ENCODE measurements around the gene COL19A1. TPM values are rescaled to one million over a fixed set of nuclear protein-coding genes. Genes with fewer than 3 reads are reported as not detected.

COL19A1 gene
- total and polyA plus RNA-seq, 2 experiments from 2014 or later, result not detected

- TF ChIP-seq, protein P1, sequence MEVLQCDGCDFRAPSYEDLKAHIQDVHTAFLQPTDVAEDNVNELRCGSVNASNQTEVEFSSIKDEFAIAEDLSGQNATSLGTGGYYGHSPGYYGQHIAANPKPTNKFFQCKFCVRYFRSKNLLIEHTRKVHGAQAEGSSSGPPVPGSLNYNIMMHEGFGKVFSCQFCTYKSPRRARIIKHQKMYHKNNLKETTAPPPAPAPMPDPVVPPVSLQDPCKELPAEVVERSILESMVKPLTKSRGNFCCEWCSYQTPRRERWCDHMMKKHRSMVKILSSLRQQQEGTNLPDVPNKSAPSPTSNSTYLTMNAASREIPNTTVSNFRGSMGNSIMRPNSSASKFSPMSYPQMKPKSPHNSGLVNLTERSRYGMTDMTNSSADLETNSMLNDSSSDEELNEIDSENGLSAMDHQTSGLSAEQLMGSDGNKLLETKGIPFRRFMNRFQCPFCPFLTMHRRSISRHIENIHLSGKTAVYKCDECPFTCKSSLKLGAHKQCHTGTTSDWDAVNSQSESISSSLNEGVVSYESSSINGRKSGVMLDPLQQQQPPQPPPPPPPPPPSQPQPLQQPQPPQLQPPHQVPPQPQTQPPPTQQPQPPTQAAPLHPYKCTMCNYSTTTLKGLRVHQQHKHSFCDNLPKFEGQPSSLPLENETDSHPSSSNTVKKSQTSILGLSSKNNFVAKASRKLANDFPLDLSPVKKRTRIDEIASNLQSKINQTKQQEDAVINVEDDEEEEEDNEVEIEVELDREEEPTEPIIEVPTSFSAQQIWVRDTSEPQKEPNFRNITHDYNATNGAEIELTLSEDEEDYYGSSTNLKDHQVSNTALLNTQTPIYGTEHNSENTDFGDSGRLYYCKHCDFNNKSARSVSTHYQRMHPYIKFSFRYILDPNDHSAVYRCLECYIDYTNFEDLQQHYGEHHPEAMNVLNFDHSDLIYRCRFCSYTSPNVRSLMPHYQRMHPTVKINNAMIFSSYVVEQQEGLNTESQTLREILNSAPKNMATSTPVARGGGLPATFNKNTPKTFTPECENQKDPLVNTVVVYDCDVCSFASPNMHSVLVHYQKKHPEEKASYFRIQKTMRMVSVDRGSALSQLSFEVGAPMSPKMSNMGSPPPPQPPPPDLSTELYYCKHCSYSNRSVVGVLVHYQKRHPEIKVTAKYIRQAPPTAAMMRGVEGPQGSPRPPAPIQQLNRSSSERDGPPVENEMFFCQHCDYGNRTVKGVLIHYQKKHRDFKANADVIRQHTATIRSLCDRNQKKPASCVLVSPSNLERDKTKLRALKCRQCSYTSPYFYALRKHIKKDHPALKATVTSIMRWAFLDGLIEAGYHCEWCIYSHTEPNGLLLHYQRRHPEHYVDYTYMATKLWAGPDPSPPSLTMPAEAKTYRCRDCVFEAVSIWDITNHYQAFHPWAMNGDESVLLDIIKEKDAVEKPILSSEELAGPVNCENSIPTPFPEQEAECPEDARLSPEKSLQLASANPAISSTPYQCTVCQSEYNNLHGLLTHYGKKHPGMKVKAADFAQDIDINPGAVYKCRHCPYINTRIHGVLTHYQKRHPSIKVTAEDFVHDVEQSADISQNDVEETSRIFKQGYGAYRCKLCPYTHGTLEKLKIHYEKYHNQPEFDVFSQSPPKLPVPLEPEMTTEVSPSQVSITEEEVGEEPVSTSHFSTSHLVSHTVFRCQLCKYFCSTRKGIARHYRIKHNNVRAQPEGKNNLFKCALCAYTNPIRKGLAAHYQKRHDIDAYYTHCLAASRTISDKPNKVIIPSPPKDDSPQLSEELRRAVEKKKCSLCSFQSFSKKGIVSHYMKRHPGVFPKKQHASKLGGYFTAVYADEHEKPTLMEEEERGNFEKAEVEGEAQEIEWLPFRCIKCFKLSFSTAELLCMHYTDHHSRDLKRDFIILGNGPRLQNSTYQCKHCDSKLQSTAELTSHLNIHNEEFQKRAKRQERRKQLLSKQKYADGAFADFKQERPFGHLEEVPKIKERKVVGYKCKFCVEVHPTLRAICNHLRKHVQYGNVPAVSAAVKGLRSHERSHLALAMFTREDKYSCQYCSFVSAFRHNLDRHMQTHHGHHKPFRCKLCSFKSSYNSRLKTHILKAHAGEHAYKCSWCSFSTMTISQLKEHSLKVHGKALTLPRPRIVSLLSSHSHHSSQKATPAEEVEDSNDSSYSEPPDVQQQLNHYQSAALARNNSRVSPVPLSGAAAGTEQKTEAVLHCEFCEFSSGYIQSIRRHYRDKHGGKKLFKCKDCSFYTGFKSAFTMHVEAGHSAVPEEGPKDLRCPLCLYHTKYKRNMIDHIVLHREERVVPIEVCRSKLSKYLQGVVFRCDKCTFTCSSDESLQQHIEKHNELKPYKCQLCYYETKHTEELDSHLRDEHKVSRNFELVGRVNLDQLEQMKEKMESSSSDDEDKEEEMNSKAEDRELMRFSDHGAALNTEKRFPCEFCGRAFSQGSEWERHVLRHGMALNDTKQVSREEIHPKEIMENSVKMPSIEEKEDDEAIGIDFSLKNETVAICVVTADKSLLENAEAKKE (CRISPR knock-in tag; IDR thresholded peaks at IDR 0.05), result no peak
- TF ChIP-seq CREB1 (CRISPR knock-in tag; IDR thresholded peaks at IDR 0.05; ENCODE audit: low read depth) (no peak), EZH2phosphoT487 (IDR thresholded peaks at IDR 0.05; ENCODE audit: unreplicated experiment) (no peak), ETS1 (IDR thresholded peaks at IDR 0.05) (no peak), ZNF114 (CRISPR knock-in tag; IDR thresholded peaks at IDR 0.05) (no peak), POLR2AphosphoS5 (IDR thresholded peaks at IDR 0.05; ENCODE audit: low read depth) (no peak), EZH2 (IDR thresholded peaks at IDR 0.05; ENCODE audit: low read depth, unreplicated experiment) (no peak), STAT1 (IDR thresholded peaks at IDR 0.05; ENCODE audit: unreplicated experiment) (no peak), REST (IDR thresholded peaks at IDR 0.05; ENCODE audit: unreplicated experiment) (no peak), JUNB (IDR thresholded peaks at IDR 0.05; ENCODE audit: unreplicated experiment) (no peak)
Observed at GRCh38 chr6:70180901-70181599, 314.7 kb downstream of the COL19A1 start (continued).

Measured in GM23338 (cell line).